ENCODE results near the gene MAG.

MAG gene

GRCh38 chr19:35291916-35292315 lies at the start of gene MAG:
MAG (plus strand) TSS chr19:35292161; CDS start chr19:35295409, 3,248 bp downstream.
- TF ChIP-seq CTCF (conservative IDR thresholded peaks at IDR 0.05; ENCODE audit: low read length) = no peak
- TF ChIP-seq EZH2phosphoT487 (IDR thresholded peaks at IDR 0.05; ENCODE audit: borderline replicate concordance) = no peak
- Histone ChIP-seq H2AFZ (ENCODE audit: low read length) (no peak within 1 kb of the TSS), H3F3A (ENCODE audit: low read depth) (no peaks in the 10 kb centered on the region), H3K36me3 (ENCODE audit: insufficient read depth, low read length) (no peaks in the 10 kb centered on the region), H3K27me3 (ENCODE audit: insufficient read depth, low read length, poor library complexity, severe bottlenecking) (no peaks in the 10 kb centered on the region), H3K9ac (ENCODE audit: low read depth, low read length, poor library complexity, severe bottlenecking) (no peak within 1 kb of the TSS), H3K9me3 (ENCODE audit: insufficient read depth, low read depth, low read length) (no peaks in the 10 kb centered on the region), H3K4me3 (ENCODE audit: low read length, poor library complexity, severe bottlenecking) (no peak within 1 kb of the TSS), H4K20me1 (ENCODE audit: insufficient read depth, low read length, poor library complexity, severe bottlenecking) (no peaks in the 10 kb centered on the region), H3K9me2 (replicated peaks; ENCODE audit: low read depth, low read length) (no peaks in the 10 kb centered on the region), H3K4me2 (ENCODE audit: low read depth, low read length, poor library complexity, severe bottlenecking) (no peak within 1 kb of the TSS), H3K79me2 (ENCODE audit: insufficient read depth, low read length) (no peaks in the 10 kb centered on the region), H3K4me1 (ENCODE audit: insufficient read depth, low read length, poor library complexity, severe bottlenecking) (no peaks in the 10 kb centered on the region)

- no peak overlapping the region for H3K4me2 ChIP-seq (ENCODE audit: low read depth, low read length, poor library complexity, severe bottlenecking)
- TF ChIP-seq CTCF (conservative IDR thresholded peaks at IDR 0.05; ENCODE audit: low read length) (no peak), EZH2phosphoT487 (IDR thresholded peaks at IDR 0.05; ENCODE audit: borderline replicate concordance) (no peak)
- H3K4me1 ChIP-seq (ENCODE audit: insufficient read depth, low read length, poor library complexity, severe bottlenecking) = no peaks in the 10 kb centered on the region
- H4K20me1 ChIP-seq (ENCODE audit: insufficient read depth, low read length, poor library complexity, severe bottlenecking) = no peaks in the 10 kb centered on the region
- no peaks in the 10 kb centered on the region for H3K79me2 ChIP-seq (ENCODE audit: insufficient read depth, low read length)
- H2AFZ ChIP-seq (ENCODE audit: low read length) = no peak overlapping the region
- no peak overlapping the region for H3K4me3 ChIP-seq (ENCODE audit: low read length, poor library complexity, severe bottlenecking)
- no peaks in the 10 kb centered on the region for H3F3A ChIP-seq (ENCODE audit: low read depth)
- H3K36me3 ChIP-seq (ENCODE audit: insufficient read depth, low read length) = no peaks in the 10 kb centered on the region
- H3K9me2 ChIP-seq (replicated peaks; ENCODE audit: low read depth, low read length) = no peaks in the 10 kb centered on the region
- no peak overlapping the region for H3K9ac ChIP-seq (ENCODE audit: low read depth, low read length, poor library complexity, severe bottlenecking)
- H3K27me3 ChIP-seq (ENCODE audit: insufficient read depth, low read length, poor library complexity, severe bottlenecking) = peaks cover 4% of the 10 kb centered on the region
- H3K9me3 ChIP-seq (ENCODE audit: insufficient read depth, low read depth, low read length) = no peaks in the 10 kb centered on the region; the same call in 1 of the 2 replicates
These were observed 45.4 kb upstream of the MAG start for GRCh38 chr19:35246466-35247092.

GRCh38 chr19:35247526-35248309 lies 44.2 kb upstream of the MAG start:
- Histone ChIP-seq H3F3A (ENCODE audit: low read depth) (no peaks in the 10 kb centered on the region), H3K4me2 (ENCODE audit: low read depth, low read length, poor library complexity, severe bottlenecking) (no peak overlapping the region), H3K9me3 (ENCODE audit: insufficient read depth, low read depth, low read length) (no peaks in the 10 kb centered on the region), H3K9me2 (replicated peaks; ENCODE audit: low read depth, low read length) (no peaks in the 10 kb centered on the region), H3K36me3 (ENCODE audit: insufficient read depth, low read length) (no peaks in the 10 kb centered on the region), H3K27me3 (ENCODE audit: insufficient read depth, low read length, poor library complexity, severe bottlenecking) (peaks cover 4% of the 10 kb centered on the region), H4K20me1 (ENCODE audit: insufficient read depth, low read length, poor library complexity, severe bottlenecking) (no peaks in the 10 kb centered on the region), H2AFZ (ENCODE audit: low read length) (no peak overlapping the region), H3K79me2 (ENCODE audit: insufficient read depth, low read length) (no peaks in the 10 kb centered on the region), H3K4me1 (ENCODE audit: insufficient read depth, low read length, poor library complexity, severe bottlenecking) (no peaks in the 10 kb centered on the region), H3K4me3 (ENCODE audit: low read length, poor library complexity, severe bottlenecking) (no peak overlapping the region), H3K9ac (ENCODE audit: low read depth, low read length, poor library complexity, severe bottlenecking) (no peak overlapping the region)
- TF ChIP-seq CTCF (conservative IDR thresholded peaks at IDR 0.05; ENCODE audit: low read length) = no peak
- TF ChIP-seq EZH2phosphoT487 (IDR thresholded peaks at IDR 0.05; ENCODE audit: borderline replicate concordance) = no peak
